ENCODE data around the gene RAB3IL1.

DNA sequence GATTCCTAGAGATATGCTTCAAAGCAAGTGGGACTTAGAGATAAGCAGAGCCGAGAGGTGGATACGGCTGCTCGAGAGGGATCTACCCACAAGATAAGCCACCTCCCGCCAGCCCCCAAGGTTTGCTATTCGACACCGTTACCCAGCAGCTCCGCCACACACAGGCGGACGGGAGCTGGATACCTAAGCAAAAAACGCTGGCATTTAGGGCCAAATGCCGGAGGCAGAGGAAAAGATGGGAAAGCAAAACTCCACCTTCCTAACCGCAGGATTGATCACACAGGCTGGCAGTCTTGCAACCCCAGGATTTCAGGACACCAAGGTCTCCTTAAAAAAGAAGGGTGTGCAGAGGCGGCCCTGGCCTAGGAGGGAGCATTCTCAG, 49.4 kb upstream of the RAB3IL1 start:
- TF ChIP-seq, protein P1, sequence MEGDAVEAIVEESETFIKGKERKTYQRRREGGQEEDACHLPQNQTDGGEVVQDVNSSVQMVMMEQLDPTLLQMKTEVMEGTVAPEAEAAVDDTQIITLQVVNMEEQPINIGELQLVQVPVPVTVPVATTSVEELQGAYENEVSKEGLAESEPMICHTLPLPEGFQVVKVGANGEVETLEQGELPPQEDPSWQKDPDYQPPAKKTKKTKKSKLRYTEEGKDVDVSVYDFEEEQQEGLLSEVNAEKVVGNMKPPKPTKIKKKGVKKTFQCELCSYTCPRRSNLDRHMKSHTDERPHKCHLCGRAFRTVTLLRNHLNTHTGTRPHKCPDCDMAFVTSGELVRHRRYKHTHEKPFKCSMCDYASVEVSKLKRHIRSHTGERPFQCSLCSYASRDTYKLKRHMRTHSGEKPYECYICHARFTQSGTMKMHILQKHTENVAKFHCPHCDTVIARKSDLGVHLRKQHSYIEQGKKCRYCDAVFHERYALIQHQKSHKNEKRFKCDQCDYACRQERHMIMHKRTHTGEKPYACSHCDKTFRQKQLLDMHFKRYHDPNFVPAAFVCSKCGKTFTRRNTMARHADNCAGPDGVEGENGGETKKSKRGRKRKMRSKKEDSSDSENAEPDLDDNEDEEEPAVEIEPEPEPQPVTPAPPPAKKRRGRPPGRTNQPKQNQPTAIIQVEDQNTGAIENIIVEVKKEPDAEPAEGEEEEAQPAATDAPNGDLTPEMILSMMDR (IDR thresholded peaks at IDR 0.05), result no peak
- TF ChIP-seq POLR2A (IDR thresholded peaks at IDR 0.05), result no peak

All from Peyer's patch (tissue), 4 donors.